Inflammatory macrophage treated with lipopolysaccharide for 1 hour (primary cell): ENCODE results near the gene OPTC.
"Not testable (repeated sequence)": the region's sequence is repeated elsewhere in the genome, so short reads cannot be mapped to it uniquely, and the experiment has no call there.

ENCODE experiments used
- DNase-seq, 2 donors: peaks; one replicate each; pipeline ENCODE4 v3.0.0-alpha.2; 2020 to 2022

Gene OPTC, protein sequence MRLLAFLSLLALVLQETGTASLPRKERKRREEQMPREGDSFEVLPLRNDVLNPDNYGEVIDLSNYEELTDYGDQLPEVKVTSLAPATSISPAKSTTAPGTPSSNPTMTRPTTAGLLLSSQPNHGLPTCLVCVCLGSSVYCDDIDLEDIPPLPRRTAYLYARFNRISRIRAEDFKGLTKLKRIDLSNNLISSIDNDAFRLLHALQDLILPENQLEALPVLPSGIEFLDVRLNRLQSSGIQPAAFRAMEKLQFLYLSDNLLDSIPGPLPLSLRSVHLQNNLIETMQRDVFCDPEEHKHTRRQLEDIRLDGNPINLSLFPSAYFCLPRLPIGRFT

DNA sequence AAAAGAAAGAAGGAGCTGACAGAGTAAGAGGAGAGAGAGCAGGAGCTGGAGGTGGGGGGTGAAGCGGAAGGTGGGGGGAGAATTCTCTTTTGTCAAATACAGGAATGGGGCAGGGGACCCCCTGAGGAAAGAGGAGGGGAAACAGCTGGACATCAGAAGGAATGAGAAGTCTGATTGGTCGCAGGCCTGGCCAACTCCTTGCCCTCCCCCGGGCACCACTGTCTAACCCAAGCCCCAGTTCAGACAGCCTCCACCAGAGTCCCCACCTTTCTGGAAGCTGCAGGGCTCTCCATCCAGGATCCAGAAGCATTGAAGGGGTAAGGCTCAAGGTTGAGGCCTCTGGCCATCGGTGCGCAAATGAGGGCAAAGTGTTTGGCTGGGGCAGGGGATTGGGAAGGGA lies at the start of gene OPTC:
TSS of gene OPTC (plus strand) at position 253 of the 400 bp plus-strand sequence. CDS start 1,853 bp downstream, outside the sequence.
- DNase-seq, result no peak

DNA sequence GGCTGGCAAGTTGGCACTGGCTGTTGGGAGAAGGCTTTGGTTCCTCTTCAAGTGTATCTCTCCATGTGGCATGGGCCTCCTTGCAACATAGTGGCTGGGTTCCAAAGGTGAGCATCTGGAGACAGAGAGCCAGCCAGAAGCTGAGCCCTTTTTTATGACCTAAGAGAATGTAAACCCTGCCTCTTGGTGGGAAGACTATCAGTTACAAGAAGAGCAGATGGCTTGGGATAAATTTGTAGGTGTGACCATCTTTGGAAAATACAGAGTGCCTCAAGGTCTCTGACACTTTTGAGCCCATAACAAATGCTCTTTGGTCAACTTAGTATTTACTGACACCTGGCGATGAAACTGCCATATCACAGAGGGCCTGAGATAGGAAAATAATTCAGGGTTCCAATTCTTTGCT lies 49.8 kb upstream of the OPTC start:
- DNase-seq, result no peak

DNA sequence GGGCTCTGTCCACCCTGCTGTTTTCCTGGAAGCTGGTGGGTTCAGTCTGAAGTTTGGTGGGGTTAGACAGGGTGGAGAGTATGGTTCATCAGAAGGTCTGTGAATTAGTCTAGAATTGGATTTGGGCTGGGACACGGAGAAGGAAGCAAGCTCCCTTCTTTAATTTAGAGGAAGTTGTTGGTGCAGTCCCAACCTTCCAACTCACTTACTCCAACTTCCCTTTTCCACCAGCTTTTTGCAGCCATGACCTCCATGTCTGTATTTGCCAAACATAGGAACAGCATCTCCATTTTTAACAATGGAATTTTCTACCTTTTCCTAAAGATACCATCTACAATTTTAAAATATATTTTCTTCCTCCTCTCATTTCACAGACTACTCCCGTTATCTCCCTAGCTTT lies 46.8 kb upstream of the OPTC start:
- peak; percentile 57 to 62 for DNase-seq

DNA sequence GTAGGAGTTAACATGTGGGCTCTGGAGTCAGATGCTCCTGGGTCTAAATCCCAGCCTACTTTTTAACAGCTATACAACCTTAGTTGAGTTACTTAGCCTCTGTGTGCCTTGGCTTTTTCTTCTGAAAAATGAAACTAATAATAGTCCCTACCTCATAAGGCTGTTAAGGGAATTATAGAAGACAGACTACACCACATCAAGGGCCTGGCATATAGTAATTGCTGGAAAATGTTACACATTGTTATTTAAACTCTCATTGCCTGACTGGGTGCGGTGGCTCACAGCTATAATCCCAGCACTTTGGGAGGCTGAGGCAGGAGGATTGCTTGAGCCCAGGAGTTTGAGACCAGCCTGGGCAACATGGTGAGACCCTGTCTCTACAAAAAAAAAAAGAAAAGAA lies 46.4 kb upstream of the OPTC start:
- DNase-seq, result not testable (repeated sequence)

DNA sequence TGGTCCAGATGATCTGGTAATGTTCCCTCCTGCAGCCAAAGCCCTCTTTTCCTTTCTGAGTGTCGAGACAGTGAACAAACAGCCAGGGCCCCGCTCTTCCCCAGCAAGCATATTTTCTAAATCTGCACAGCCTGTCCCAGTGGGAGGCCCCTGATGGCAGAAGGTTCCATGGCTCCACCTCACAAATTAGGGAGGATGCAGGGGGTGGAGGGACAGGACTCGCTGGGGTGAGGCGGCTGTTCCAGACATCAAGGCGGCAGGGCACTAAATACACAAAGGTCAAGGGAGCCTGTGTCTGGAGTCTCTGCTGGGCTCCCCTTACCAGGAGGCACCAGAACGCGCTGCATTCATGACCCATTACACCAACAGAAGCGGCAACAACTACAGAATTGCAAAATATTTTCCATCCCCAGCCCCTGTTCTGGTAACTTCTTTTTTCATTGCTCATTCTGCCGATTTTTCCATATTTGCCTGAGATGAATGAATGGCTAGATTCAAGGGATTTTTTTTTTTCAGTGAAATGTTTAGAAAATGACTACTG lies 45.4 kb upstream of the OPTC start:
- no peak for DNase-seq

DNA sequence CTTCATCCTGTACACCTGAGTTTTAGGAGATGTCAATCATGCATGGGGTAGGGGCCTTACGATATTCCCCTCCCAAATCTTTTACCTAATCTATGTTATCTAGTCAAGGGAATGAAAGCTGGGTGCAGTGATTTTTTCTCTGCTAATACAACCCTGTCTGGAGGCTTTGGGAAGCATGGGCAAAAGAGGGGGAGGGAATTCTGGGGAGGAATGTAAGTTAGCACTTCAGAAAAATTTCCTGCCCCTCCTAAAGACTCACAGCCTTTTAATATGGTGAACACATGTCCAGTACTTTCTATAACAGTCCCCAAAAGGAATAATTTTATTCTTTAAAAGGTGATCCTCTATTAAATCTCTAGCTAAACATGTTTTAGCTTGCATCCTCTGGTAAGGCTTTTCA lies 44.0 kb upstream of the OPTC start:
- no peak for DNase-seq

DNA sequence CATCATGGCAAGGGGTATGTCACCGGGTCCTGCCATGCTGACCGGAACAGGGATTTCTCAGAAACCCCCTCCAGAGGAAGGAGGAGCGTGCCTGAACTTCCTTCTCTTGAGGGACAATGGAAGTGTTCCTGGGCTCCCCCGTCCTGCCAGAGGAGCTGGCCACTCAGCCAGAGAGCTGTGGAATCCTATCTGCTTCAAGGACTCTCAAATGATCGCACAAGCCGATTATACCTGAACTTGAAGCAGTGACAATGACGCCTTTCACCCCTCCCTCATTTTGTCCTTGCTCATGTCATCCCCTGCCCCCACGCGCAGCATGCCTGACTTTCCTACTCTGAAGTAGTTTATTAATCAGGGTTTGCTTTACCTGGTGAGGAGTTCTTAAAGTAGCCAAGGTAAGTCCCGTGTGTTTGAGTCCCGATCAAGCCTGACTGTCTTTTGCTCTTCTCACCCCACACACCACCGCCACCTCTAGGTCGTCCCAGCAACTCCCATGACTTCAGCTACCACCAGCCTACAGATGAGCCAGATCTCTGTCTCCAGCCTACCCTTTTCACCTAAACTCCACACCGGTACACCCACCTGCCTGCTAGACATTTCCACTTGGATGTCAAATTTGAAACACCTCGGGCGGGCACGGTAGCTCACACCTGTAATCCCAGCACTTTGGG lies 43.3 kb upstream of the OPTC start:
- DNase-seq, result peak in 1 of 2 donors; percentile 26

DNA sequence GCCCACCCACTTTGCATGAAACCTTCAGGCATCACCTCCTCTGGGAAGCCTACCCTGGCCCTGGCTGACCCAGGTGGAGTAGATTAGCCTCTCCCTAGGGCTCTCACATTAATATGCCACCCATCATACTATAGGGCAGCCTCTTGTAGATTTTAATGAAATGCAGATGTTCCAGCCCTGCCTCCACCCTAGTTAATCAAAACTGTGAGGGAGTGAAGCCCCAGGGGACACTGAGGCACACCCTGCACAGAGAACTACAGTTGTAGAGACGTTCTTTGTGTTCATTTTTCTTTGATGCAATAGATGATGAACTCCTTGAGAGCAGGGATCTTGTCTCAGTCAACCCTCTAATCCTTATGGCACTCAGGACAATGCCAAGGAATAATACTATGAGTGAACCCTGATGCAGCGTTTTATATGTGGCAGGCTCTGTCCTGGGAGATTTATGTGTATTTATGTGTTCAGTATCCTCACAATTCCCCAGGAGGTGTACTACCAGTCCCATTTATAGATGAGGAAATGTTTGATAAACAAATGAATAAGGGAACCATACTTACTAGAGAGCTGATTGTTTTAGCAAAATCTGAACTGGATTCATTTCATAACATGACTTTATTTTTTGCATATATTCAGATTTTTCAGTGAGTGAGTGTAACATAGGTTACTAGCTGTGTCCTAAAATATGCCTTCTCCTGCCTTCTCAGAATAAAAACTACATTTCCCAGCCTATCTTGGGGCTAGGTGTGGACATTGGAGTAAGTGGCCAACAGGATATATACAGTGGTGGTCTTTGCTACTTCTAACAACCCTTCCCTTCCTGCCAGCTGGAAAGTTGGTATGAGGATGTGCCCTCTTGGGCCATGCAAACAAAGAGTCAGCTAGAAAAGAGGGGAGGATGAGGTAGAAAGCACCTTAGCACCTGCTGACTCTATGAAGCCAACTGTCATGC lies 41.8 kb upstream of the OPTC start:
- DNase-seq, result no peak

DNA sequence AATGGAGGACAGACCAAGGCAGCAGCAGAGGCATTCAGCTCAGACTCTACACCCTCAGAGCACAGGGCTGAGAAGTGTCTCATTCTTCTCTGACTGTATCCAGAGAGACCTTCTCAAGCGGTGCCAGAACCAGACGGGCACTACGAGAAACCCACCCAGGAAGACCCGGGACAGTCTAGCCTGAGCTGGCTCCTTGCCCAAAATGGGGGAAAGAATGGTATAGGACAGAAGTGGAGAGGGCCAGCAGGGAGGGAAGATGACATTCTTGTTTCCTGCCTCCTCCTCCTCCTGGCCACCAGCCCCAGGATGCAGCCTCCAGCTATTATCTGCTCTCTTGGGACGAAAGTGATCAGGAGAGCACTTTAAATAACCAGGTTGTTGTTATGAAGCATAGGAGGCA lies 40.9 kb upstream of the OPTC start:
- DNase-seq, result no peak

DNA sequence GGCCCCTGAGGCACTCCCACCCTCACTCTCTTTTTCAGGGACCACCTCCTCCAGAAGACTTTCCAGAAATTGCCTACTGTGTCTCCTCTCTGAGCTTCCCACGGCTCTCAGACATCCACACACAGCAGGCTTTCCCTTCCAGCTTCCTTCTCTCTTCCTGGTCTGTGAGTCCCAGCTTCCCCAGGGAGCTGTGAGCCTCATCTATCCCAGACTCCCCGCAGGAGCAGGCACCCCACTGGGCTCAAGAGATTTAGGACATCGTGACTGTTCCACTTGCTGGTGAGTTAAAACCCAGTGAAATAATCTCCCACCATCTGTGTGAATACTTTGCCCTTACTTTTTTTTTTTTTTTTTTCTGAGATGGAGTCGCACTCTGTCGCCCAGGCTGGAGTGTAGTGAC lies 40.3 kb upstream of the OPTC start:
- DNase-seq, result no peak

DNA sequence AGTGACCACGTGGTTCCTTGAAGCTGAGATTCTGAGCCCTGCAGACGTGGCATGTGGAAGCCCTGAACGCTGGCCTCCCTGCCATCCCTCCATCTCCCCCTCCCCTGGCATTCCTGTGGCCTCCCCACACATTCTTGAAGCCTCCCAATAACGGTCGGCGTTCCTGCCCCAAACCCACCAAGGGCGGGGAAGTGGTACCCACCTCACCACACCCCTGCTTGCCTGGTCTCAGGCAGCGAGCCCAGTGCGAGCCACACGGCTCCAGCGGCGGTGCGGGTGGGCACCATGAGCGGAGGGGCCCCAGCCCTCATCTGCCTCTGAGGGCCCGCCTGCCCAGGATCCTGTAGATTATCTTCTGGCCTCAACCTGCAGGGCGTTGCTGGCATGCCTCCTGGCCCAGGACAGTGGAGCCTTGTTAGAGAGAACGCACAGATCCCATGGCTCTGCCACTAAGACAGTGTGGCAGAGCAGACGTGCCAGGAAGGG lies 38.9 kb upstream of the OPTC start:
- no peak for DNase-seq

DNA sequence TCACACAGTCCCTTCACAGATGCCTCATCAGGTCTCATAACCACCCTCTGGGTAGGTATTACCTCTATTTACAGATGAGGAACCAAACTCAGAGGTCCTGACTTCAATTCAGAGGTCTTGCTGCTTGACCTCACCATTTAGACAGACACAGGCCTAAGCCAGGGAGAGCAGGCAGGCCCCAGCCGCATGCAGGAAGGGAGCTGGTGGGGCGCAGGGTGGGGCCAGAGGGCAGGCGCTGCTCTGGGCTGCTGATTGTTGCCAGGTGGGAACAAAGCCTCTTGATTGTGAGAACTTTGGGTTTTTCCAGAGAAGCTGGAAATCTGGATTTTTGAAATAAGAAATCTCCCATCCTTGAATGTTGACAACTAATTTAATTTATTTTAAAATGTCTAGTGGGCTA lies 38.2 kb upstream of the OPTC start:
- no peak for DNase-seq

DNA sequence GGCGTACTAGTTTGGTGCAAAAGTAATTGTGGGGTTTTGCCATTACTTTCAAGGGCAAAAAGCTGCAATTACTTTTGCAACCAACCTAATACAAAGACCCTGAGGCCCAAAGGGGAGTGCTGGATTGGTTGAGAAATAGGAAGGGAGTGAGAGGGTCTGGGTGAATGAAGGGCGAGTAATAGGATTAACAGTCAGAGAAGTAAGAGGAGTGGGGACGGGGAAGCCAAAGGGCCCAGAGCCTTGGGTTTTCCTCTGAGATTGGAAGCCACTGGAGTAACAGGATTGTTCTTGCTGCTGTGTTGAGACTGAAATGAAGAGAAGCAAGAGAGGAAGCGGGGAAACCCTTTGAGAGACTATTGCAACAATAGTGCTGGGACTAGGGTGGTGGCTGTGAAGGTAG lies 37.4 kb upstream of the OPTC start:
- DNase-seq, result peak in 1 of 2 donors; percentile 20

DNA sequence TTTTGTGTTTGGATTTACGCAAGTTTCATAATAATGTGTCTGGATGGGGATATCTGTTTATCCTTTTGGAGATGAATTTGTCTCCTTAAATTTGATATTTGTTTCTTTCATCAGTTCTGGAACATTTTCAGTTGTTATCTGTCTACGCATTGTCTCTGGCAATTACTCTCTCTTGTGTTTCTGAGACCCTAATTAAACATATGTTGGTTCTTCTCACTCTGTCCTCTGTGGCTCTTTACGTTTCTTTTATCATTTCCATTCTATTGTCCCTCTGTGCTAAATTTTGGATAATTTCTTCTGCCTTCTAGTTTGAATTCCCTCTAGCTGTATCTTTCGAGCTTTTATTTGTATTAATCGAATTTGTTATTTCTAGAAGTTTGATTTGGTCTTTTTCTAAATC lies 35.9 kb upstream of the OPTC start:
- no peak for DNase-seq

DNA sequence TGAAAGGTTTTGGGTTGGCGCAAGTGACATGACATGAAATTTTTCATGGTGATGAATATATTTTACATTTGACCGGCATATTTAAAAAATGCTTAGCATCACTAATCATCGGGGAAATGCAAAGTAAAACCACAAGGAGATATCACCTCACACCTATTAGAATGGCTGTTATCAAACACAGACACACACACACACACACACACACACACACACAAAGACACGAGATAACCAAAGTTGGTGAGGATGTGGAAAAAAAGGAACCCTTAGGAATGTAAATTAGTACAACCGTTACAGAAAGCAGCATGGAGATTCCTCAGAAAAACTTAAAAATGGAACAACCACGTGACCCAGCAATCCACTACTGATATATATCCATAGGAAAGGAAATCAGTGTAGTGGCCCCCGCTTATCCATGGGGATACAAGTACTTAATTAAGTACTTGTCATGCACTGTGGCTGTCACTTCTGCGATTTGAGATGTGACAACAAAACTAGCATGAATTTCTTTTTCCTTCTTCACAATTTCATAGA lies 34.2 kb upstream of the OPTC start:
- DNase-seq, result no peak

DNA sequence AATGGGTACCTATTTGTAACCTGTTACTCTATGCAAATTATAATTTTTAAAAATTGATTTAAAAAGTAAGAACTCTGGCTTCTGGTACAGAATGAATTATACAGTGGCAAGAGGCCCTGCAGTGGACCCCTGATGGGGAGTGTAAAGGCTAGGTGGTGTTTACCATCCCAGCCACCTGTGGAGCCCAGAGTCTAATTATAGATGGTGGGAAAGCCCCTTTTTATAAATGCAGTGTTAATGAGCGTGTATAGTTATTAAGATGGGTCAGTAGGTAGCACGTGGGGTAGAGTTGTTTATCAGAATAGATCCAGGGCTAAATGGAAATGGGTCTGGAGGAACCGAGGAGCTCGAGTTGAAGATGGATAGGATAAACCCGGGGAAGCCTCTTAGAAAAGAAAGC lies 32.2 kb upstream of the OPTC start:
- no peak for DNase-seq

DNA sequence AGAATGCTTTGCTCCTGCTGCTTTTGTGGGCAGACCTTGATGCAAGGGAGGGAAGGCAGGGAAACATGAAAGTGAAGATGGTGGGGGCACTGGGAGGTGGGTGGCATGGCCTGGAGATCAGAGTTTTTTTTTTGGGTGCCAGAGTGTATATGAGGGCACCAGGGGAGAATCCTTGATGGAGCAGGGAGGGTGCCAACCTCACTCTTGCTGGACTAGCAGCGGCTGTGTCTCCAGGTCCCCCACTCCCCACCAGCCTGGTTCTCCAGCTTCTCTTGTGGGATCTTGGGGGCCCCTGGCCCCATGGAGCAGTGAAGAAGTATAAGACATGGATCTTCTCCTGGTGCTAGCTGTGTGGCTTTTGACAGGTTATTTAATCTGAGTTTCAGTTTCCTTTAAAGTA lies 31.8 kb upstream of the OPTC start:
- no peak for DNase-seq

DNA sequence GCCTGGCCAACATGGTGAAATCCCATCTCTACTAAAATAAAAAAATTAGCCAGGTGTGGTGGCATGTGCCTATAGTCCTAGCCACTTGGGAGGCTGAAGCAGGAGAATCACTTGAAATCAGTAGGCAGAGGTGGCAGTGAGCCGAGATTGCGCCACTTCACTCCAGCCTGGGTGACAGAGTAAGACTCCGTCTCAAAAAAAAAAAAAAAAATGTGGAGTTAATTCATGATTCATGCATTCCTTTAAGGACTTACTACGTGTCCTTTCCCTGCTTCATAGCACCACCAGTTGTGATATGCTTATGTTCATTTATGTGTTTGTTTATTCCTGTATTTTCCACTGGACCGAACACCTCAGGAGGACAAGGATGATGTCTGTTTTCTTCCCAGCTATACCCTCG lies 31.1 kb upstream of the OPTC start:
- no peak for DNase-seq

DNA sequence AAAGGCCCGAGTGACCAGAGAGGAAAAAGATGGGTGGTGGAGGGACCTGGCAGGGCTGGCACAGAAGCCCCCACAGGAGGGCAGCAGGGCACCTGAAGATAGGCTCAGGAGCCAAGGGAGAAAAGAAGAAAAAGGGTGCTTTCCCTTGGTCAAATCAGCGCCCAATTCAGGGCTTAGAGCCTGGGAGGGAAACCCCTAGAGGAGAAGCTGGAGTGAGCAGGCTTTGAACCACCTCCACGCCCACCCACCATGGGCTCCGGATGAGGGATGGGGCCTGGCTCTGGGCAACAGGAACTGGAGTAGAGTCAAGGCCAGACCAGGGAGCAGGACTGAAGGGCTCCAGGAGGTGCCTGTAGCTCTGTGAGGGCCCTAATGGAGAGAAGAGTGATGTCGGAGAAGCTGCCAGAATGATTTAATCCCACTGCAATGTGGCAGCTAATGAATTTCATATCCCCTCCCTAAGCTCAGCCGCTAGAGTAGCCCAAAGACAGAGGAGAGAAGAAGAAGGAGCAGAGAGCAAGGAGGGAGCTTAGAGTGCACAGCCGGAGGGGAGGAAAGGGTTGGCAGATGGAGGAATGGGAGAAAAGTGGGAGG lies 30.4 kb upstream of the OPTC start:
- no peak for DNase-seq

DNA sequence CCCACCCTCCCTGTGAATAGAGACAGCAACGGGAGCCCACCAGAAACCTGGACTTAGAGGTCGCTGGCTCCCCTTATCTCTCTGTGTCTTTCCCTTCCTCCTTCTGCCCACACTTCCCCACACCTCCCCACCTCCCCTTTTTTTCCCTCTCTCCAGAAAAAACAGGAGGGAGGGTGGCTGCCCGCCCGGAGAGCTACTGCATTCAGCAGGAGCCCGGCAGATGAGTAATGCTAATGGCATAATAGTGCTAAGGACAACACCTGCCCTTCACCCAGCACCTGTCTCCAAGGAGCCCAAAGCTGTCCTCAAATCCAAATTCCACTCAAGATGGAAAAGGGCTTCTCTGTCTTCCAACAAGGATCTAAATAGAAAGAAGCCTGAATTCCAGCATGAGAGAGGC lies 29.7 kb upstream of the OPTC start:
- DNase-seq, result no peak

DNA sequence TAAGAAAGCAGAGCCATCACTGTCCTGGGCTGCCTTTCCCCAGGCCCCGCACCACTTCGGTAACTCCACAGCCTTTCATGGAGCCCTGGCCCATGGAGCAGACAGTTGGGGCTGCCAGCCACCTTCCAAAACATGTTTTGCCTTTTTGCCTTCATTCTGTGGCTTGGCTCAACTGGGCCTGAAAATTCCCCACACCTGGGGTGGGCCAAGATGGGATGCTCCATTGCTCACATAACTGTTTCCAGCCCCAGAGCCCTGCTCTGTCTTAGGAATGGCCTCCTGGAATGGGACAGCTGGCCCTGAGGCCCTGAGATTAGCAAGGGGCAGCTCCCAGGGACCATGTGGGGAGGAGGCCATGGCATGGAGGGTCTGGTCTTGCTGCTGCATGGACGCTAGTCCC lies 29.2 kb upstream of the OPTC start:
- no peak for DNase-seq

DNA sequence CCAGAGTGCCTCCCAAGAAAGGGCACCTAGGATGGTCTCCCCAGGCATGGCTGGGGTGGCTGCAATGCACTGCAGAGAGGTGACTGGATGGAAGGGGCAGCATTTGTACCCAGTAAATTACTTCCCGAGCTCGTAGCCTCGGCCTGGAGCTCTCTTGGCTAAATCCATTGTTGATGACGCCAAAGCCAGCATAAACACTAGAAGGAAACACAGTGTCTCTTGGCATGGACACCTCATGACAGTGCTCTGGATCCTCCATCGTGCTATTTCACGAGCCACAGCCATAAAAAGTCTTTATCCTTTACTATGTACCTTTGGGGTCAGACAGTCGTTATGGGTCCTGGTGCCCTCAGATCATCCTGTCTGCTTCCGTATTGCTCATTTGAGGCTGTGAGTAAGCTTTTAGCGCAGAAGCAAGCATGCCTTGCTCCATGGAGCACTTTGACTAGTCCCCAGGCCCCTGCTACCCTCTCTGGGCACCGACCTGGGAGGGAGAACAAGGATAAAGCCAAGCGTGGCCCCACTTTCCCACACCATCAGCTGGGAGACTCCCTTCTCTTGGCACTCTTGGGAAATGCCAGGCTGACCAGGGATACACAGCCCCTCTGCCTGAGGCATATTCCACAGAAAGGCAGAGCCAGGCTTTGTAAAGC lies 28.7 kb upstream of the OPTC start:
- DNase-seq, result no peak
